Right lobe of liver (tissue), 6 donors: ENCODE results near the gene NUDT16. TPM values are rescaled to one million over a fixed set of nuclear protein-coding genes. Genes with fewer than 3 reads are reported as not detected.

Experiments
- ATAC-seq, 4 donors: fragments of 200-7000 bp; cut with Tn5 transposase; one replicate each; pipeline ENCODE4 v1.9.1; 2020; ENCODE audit warnings: mild to moderate bottlenecking in 4 of 4, moderate library complexity in 4 of 4
- DNase-seq, 3 donors: peaks; one replicate each; pipeline ENCODE4 v3.0.0-alpha.2; 2020
- H3K27ac ChIP-seq, 3 donors: fragments of 200-600 bp; one replicate each; pipeline ENCODE4 v1.8.0; 2022
- H3K27me3 ChIP-seq, 2 donors: fragments of 200-600 bp; one replicate each; pipeline ENCODE4 v1.8.0; 2022
- H3K36me3 ChIP-seq, 4 donors: fragments of 200-600 bp; sonication (generic) in 1 of 4; one replicate each; pipeline versions ENCODE4 v1.5.1 to v1.8.0; 2017 to 2022; ENCODE audit warnings: control low read depth in 1 of 4
- H3K4me1 ChIP-seq, 4 donors: fragments of 200-600 bp; sonication (generic) in 1 of 4; one replicate each; pipeline versions ENCODE4 v1.5.1 to v1.8.0; 2017 to 2022; ENCODE audit warnings: control low read depth in 1 of 4
- H3K4me3 ChIP-seq, 3 donors: fragments of 200-600 bp; one replicate each; pipeline ENCODE4 v1.8.0; 2022
- H3K9me3 ChIP-seq, 4 donors: fragments of 200-600 bp; sonication (generic) in 1 of 4; one replicate each; pipeline versions ENCODE4 v1.5.1 to v1.8.0; 2017 to 2022; ENCODE audit warnings: control low read depth in 1 of 4
- CTCF ChIP-seq, 4 donors: fragments of 200-600 bp in 3 of 4; fragments of 450-650 bp in 1 of 4; IDR thresholded peaks; one replicate each; pipeline versions ENCODE4 v1.5.1 to v1.8.0; 2016 to 2022; ENCODE audit warnings: antibody characterized with exemption in 4 of 4, mild to moderate bottlenecking in 2 of 4
- POLR2A ChIP-seq: fragments of 450-650 bp; IDR thresholded peaks from one replicate; pipeline ENCODE4 v1.6.1; 2017; ENCODE audit warnings: antibody characterized with exemption, mild to moderate bottlenecking
- WGBS: methylation state at CpG from one replicate; pipeline ENCODE4 v1.1.6; 2018; ENCODE audit warnings: low coverage, low lambda C conversion rate; ENCODE audit not compliant: insufficient coverage; ENCODE audit errors: missing lambda C conversion rate; 5-methylcytosine and 5-hydroxymethylcytosine counted together
- intact Hi-C, 2 donors: fragments of 100-400 bp; cut with DNase I; formaldehyde crosslinking; loops; one replicate each; pipeline versions ENCODE4 v1.11.2 to v1.14.1; 2022
- total RNA-seq, 6 experiments: library from RNA; depleted of rRNA in 2 of 6; stranded (reverse); fragments of >200 nt in 2 of 6; fragmentation: NEBNext Ultra II Directional in 3 of 6; extraction: Animal tissue kit (Norgen Biotek cat#: 25700) in 3 of 6; gene quantifications; one replicate each; pipeline versions ENCODE4 v1.1.0 to v1.2.4, GENCODE V29; 2016 to 2023
- donor health status: DM: no; HTN: yes; CAD: no.
- donor health status: DM: no; HTN: no; CAD: no.
- donor health status: DM: no; HTN: no; CAD: no.
- donor health status: DM: no; HTN: yes; CAD: no.
- donor health status: DM: no; HTN: yes; CAD: no.

The NUDT16 gene
- total RNA-seq, 6 experiments from 2014 or later, result 16.7 to 36.4 (median 20.3) TPM

- intact Hi-C loops, result no loop called here
- WGBS, result 8% methylated on average over 12 of the region's 64 CpGs
- ATAC-seq, result peak; percentile 94 to 98 (median 96)
- TF ChIP-seq CTCF (IDR thresholded peaks at IDR 0.05) (no peak), POLR2A (peak; percentile 89)
- Histone ChIP-seq H3K4me3 (peak overlapping the region; percentile 60 to 78 (median 72)), H3K36me3 (no peaks in the 10 kb centered on the region), H3K4me1 (peaks cover 0 to 19% (median 5%) of the 10 kb centered on the region in 4 donors), H3K9me3 (no peaks in the 10 kb centered on the region), H3K27ac (peak overlapping the region; percentile 59 to 96 (median 95)), H3K27me3 (no peaks in the 10 kb centered on the region)
- DNase-seq, result peak; percentile 96 to 98 (median 98)
Observed at GRCh38 chr3:131361464-131362421, 19.8 kb upstream of the NUDT16 start.

- intact Hi-C loops, result no loop called here
- H3K36me3 ChIP-seq, result no peaks in the 10 kb centered on the region
- no peak for ATAC-seq
- no peaks in the 10 kb centered on the region for H3K9me3 ChIP-seq
- H3K27me3 ChIP-seq, result no peaks in the 10 kb centered on the region
- TF ChIP-seq CTCF (IDR thresholded peaks at IDR 0.05) (no peak), POLR2A (no peak)
- peaks cover 0 to 19% (median 5%) of the 10 kb centered on the region in 4 donors for H3K4me1 ChIP-seq
- no peak overlapping the region for H3K4me3 ChIP-seq
- H3K27ac ChIP-seq, result no peak overlapping the region
- DNase-seq, result no peak
- WGBS, result 80% methylated on average over 1 of the region's 3 CpGs
Observed at GRCh38 chr3:131363275-131363674, 18.3 kb upstream of the NUDT16 start.

DNA sequence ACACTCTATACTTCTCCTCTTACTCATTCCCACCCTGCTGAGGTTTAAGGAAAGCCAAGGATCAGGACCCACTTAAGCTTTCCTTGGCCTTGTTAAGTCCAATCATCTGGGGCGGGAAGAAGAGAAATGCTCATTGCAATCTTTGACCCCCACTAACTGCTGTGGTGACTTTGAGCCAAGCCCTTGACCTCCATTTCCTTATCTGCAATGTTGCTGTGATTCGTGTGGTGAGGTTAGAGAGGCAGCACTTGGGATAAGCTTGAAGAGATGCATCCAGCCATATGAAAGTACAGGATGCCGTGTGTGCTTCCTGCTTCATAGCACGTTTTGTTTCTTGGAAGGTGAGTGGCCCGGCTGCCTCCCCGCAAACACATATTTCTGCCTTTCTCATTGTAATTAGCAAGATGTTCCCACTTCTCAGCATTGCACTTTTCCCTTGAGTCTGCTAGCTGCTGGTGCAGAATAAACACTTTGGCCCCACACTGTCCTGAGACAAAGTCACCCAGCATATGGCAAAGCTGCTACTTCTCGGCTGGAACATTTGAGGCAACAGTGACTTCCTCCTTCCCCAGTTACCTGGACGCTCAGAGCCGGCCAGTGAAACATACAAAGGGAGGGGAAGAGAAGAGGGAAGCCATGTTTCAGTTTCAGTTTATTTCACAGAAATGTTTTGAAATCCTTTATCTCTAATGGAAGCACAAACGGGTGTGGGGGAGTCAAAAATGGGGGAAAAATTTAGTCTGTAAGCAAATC, 10.5 kb upstream of the NUDT16 start:
- no peaks in the 10 kb centered on the region for H3K27me3 ChIP-seq
- peaks cover 0 to 13% (median 5%) of the 10 kb centered on the region in 4 donors for H3K36me3 ChIP-seq
- no peaks in the 10 kb centered on the region for H3K4me1 ChIP-seq
- intact Hi-C loops, result no loop called here
- WGBS, result 56% methylated on average over 10 of the region's 10 CpGs
- ATAC-seq (peak in 2 of 4 donors; percentile 20 to 45), DNase-seq (no peak)
- TF ChIP-seq CTCF (IDR thresholded peaks at IDR 0.05) (no peak), POLR2A (no peak)
- H3K4me3 ChIP-seq, result no peak overlapping the region
- no peak overlapping the region for H3K27ac ChIP-seq
- no peaks in the 10 kb centered on the region for H3K9me3 ChIP-seq

DNA sequence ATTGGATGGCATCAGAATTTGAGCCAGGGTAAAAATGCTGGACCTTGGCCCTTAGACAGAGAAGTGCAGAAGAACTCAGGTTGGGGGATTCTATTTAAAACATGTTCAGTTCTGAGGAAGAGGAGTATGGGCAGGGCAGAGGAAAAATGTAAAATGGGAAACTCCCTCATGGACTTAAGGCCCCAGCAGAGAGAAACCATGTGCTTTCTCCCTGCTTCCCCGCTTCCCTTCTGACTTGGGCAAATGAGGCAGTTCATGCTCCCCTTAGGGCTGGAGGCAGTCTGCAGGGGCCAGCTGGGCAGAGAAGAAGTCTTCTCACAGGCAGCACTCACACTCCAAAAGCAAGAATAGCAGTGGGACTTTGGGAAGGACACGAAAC, 9.9 kb upstream of the NUDT16 start:
- ATAC-seq, result no peak
- TF ChIP-seq CTCF (IDR thresholded peaks at IDR 0.05) (no peak), POLR2A (no peak)
- DNase-seq, result no peak
- no peak overlapping the region for H3K27ac ChIP-seq
- H3K36me3 ChIP-seq, result peaks cover 0 to 13% (median 6%) of the 10 kb centered on the region in 4 donors
- H3K4me3 ChIP-seq, result no peak overlapping the region
- 64% methylated on average over 1 of the region's 2 CpGs for WGBS
- H3K9me3 ChIP-seq, result no peaks in the 10 kb centered on the region
- no peaks in the 10 kb centered on the region for H3K27me3 ChIP-seq
- H3K4me1 ChIP-seq, result no peaks in the 10 kb centered on the region
- intact Hi-C loops, result no loop called here
